ENCODE results near the gene MYLIP. TPM values are rescaled to one million over a fixed set of nuclear protein-coding genes. Genes with fewer than 3 reads are reported as not detected.

The MYLIP gene
- total RNA-seq, 1 donor from 2014 or later, result 36.9 TPM

DNA sequence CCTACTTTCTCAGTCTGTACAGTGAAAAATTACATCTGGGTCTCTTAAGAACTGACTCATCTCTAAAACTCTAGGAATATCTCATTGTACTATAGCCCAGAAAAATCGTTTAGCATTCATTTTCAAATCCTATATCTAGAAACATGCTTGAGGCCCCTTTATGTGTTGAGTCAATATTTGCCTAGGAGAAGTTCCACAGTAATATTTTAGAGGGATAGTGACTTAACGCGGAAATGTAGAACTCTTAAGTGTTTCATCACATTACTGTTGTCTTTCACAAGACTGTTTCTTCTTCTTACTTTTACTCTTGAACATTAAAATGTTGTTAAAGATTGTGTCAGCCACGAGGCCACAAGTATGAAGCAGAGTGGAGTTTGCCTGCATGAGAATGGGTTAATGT lies 23.0 kb upstream of the MYLIP start:
- ATAC-seq, result no peak
- intact Hi-C loops (cut with DNase I), result no loop called here
- DNase-seq (ENCODE audit: low spot score), result no peak

DNA sequence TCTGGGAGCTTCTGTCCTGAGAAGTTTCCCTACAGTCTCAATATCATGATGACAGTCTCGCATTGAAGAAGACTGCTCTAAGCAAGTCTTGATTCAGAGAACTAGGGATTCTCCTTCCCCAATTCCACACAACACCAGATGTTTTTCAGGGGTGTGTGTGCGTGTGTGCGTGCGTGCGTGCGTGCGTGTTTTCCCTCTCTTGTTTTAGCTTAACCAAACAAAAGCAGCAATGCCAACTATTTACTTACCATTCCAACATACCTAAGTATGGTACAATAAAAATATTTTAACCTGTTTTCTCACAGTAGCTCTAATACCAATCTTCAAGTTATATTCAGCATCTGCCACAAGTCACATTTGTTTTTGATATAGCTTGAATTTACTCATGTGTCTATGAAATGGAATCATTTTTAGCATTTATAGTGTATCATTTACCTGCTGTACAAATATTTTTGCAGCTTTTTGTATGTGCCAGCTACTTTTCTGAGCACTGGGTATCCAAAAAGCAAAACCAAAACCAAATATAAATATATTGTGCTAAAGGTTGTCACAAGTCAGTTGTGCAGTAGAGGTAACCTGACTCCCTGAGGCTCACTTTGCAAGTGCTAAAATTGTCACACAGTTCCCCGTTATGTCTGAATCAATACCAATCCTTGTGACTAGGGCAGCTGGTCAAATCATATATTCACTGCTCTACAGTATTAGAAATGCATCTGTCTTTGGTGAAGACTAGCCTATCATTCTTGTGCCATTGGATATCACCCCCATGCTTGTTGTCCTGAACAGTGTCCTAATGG lies 21.7 kb upstream of the MYLIP start:
- no peak for ATAC-seq
- no peak for DNase-seq (ENCODE audit: low spot score)
- intact Hi-C loops (cut with DNase I), result no loop called here

DNA sequence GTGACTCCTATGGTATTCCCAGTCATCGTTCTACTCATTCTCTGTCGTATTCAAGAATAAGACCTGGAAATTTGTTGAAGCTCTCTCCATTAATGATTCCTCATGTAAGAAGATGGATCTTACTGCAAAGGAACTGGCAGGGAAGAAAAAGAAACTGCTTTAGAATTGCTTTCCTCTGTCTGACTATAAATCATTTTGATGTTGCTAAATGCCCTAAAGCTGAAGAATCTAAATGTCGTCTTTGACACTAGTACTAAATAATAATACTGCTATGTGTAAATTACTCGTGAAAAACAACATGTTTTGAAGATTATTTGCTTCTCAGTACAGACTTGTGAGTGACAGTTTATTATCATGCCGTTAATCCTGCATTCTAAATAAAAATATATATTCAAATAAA lies 20.5 kb upstream of the MYLIP start:
- intact Hi-C loops (cut with DNase I), result no loop called here
- DNase-seq (ENCODE audit: low spot score) (no peak), ATAC-seq (no peak)

DNA sequence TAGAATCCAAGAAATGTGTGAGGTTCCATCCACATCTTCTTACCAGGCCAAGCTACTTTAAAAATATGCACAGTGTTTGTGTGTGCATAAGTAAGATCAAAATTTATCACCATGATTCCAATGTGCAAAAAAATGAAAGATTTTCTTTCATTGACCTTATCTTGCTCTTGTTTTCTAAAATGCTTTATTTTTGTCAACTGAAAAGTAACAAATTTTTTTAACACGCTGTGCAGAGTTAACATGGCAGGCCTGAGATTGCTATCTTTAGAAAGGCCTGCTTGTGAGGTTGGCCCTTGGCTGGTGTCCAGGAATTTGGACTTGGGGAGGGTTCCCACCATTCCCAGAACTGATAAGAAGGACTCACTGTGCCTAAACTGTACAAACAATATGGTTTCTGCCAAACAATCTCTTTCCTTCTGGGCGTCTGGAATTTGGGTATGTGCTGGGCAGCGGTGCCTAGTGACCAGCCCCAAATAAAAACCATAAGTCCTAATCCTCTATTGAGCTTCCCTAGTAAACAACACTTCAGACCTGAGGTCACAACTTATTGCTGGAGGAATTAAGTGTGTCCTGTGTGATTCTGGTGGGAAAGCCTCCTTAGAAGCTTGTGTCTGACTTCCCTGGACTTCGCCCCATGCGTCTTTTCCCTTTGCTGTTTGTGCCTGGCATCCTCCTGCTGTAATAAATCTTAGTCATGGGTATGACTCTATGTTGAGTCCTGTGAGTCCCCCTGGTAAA lies 19.8 kb upstream of the MYLIP start:
- intact Hi-C loops (cut with DNase I), result no loop called here
- DNase-seq (ENCODE audit: low spot score) (no peak), ATAC-seq (no peak)

DNA sequence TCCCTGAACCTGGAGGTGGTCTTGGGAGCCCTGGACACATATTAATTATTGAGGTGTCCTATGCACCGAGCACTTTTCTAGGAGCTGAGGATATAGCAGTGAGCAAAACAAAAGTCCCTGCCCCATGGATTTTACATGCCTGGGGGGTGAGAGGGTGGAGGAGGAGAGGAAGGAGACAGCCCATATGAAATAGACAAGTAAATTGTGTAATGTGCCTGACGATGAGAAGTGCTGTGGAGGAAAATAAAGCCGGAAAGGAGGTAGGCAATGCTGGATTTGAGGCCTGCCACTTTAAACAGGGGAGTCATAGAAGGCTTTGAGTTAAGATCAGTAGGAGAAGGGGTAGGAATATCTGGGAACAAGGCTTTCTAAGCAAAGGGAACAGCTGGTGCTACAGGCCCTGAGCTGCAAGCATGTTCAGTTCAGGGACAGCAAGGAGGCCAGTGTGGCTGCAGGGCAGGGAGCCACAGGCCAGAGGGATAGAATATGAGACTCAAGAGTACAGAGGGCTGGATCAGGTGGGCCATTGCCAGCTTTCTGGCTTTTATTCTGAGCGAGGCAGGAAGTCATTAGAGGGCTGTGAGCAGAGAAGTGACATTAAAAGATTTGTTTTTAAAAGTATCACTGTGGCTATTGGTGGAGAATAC lies 19.1 kb upstream of the MYLIP start:
- intact Hi-C loops (cut with DNase I), result no loop called here
- DNase-seq (ENCODE audit: low spot score), result no peak
- peak; percentile 38 for ATAC-seq

DNA sequence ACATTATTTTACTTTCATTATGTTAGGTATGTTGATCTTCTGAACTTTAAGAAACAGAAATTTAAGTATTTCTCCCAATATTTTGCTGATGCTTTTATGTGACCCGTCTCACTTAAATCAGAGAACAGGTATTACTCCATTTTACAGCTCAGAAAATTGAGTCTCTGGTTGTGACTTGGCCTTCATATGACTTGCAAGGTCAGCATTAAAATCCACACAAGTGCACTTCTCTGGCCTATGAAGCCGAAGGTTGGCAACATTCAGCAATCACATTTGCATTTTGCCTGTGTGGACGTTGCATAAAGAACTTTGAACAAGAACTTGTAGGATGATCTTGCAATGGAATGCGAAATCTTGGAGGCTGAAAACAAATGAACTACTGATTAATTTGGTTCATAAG lies 10.1 kb upstream of the MYLIP start:
- ATAC-seq (no peak), DNase-seq (ENCODE audit: low spot score) (no peak)
- intact Hi-C loops (cut with DNase I), result no loop called here

DNA sequence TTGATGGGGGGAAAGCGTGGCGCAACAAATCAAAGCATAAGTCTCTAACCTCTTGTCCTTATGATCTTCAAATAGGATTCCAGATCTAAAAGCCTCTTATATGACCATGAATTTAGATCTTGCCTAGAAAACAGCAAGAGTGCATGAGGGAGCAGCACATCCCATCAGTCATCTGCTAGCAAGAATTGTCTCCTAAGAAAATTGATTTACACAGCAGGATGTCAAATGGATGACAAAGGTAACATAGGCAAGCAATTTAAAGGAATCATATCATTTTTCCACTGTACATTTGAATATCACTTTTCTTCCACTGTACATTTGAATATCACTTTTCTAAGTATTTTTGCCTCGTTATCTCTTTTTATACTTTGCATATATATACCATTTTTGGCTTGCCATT lies 7.5 kb upstream of the MYLIP start:
- intact Hi-C loops (cut with DNase I), result no loop called here
- ATAC-seq (no peak), DNase-seq (ENCODE audit: low spot score) (no peak)

DNA sequence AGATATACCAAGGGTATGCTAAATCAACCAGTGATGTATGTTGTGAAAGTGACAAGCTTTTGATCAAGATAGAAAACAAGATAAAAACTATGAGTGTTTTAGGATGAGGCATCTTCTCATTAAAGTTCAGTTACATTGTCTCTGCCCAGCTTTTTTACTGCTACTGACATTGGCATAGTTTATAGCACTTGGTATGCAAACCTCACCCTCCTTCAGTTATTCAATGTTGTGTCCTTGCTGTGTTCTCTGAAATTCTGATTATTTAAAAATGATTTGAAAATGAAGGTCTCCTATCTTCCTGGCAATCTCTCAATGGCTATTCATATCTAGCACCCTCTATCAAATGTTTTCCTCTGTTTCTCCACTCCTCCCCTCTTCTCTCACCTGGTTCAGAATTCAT lies 6.7 kb upstream of the MYLIP start:
- no peak for ATAC-seq
- DNase-seq (ENCODE audit: low spot score), result no peak
- intact Hi-C loops (cut with DNase I), result no loop called here

DNA sequence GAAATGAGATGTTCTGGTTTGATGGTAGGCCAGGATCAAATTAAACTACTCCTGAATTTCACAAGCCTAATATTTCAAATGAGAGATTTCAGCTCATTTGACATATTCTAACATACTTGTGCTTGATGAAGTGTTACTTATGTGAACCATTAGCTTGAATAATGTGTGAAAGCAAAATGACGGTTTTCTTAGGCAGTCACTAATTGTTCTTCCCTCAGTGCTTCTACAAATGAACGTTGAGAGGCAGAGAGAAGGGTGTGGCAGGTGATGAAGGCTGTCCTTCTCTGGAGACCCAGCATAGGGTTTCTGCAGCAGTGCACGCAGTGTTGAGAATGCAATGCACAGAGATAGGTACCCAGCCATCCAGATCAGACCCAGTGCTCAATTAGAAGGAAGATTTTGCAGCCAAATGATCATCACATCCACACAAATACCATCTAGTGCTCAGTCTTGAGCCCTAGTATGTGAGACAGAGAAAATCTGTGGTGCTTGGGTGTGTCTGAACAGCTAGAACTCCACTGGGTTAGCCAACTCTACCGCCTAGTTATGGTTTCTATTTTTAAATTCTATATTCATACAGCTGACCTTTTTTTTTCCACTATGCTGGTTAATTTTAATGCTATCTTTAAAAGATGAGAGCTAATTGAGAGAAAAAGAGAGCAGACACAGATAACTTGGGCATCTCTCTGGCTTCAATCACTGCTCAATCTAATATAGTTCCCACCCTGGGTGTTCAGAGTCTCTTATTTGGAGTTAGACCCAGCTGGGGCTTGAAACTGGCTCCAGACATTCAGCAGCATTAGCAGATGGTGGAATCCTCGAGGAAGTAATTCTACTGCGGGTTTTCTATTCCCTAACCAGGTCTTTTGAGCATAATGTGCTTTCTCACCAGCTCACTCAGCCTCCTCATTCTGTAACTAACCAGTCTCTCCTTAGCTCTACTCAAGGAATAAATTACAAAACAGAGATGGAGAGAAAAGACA lies 4.4 kb upstream of the MYLIP start:
- intact Hi-C loops (cut with DNase I), result no loop called here
- DNase-seq (ENCODE audit: low spot score) (no peak), ATAC-seq (no peak)

DNA sequence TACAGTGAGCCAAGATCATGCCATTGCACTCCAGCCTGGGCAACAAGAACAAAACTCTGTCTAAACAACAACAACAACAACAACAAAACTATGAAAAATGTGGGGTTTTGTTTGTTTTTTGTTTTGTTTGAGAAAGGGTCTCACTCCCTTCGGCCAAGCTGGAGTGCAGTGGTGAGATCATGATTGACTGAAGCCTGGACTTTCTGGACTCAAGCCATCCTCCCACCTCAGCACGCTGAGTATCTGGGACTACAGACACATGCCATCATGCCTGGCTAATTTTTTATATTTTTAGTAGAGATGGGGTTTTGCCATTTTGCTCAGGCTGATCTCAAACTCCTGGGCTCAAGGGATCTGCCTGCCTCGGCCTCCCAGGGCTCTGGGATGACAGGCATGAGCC lies 2.8 kb upstream of the MYLIP start:
- intact Hi-C loops (cut with DNase I), result no loop called here

DNA sequence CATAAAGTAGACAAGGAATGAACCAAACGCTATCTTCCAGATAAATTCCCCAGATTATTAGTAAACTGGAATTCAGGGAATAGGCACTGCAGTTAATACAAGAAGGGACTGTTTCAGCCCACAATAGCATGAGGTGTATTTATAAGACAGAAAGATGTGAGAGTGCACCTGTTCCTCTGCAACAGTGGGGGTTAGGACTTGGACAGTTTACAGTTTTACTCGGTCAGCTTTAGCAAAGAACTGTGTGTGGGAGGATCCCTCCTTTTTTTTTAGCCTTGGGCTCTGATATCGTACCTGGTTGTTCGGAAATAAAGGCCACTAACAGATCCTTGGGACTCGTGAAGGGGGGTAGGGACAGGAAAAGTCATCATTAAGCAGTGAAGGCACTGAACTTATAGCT lies 2.0 kb upstream of the MYLIP start:
- ATAC-seq, result no peak
- intact Hi-C loops (cut with DNase I), result no loop called here
- no peak for DNase-seq (ENCODE audit: low spot score)

More for the DNA sequence above, 2.8 kb upstream of the MYLIP start:
- no peak for ATAC-seq
- DNase-seq (ENCODE audit: low spot score), result no peak

DNA sequence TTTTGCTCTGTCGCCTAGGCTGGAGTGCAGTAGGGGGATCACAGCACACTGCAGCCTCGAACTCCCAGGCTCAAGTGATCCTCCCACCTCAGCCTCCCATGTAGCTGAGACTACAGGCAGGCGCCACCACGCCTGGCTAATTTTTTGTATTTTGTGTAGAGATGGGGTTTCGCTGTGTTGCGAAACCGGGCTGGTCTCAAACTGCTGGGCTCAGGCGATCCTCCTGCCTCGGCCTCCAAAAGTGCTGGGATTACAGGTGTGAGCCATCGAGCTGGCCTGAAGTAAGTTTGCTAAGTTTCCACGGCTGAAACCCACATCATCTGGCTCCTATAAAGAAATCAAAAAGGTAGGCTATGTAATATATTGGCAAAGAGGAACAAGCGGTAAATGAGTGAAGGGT lies 1.4 kb upstream of the MYLIP start:
- DNase-seq (ENCODE audit: low spot score), result no peak
- ATAC-seq, result no peak
- intact Hi-C loops (cut with DNase I), result no loop called here

DNA sequence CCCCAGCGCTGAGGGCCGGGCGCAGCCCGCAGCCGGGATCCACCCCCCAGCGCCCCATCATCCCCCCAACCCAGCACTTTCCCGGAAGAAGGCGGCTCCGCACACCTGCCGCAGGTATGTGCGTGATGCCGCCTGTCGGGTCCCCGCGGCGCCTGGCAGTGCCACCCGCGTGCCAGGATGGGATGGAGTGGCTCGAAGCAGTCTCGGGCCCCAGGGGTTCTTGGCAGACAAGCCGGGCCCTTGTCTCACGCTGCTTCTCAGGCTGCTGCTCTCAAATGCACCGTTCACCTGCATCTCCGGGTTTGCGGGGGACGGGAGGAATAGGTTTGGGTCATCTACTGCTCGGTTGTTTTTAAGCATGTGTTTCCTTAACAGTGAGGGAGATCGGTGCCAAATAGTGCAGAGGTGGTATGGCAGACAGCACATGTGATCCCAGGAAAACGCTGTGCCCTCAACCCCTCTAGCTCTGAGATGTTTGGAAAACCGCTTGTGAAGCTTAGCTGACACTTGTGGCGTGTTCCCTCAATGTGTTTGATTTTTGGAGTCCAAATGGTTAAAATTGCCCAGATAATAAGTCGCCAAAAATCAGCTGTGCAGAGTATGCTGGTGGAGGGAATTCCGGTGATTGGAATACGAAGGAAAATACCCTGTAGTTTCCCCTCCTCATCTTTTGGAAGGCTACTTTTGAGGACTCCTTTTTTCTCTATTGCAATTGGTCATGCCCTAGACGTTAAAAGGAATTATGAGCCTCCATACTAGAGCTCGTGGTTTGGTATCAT lies 926 bp downstream of the MYLIP start:
- intact Hi-C loops (cut with DNase I), result no loop called here
- ATAC-seq (peak; percentile 1), DNase-seq (ENCODE audit: low spot score) (peak; percentile 67)

DNA sequence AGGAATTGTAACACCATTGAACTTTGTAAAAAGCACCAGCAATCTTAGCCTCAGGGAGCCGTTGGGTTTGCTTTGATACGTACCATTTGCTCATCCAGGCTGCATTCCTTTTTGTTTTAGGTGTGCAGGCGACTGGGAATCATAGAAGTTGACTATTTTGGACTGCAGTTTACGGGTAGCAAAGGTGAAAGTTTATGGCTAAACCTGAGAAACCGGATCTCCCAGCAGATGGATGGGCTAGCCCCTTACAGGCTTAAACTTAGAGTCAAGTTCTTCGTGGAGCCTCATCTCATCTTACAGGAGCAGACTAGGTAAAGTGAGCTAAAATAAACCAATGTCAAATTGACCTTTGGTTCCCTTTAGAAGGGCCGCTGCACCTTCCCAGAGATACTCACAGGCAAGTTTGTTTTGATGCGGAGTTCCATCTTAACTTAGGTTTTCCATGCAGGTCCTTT lies 1.6 kb downstream of the MYLIP start:
- DNase-seq (ENCODE audit: low spot score) (no peak), ATAC-seq (no peak)
- intact Hi-C loops (cut with DNase I), result no loop called here

DNA sequence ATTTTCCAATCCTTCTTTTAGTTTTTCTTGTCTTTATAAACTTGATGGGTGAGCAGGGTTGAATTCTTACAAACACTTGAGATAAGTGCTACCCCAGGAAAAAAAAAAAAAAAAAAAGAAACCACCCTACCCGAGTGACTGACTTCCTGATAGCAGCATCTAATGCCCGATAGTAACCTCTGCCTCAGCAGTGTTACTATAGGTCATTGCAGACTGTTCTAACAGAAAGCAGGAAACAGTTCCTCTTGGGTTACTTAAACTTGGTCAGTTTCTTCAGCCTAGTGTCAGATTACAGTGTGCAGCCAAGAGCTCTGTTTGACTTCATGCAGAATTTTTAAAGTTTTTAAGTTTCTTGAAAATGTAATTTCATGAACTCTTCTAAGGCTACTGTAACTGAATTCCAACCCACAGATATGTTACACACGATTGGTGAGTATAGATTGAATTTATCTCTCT lies 2.1 kb downstream of the MYLIP start:
- no peak for DNase-seq (ENCODE audit: low spot score)
- ATAC-seq, result peak; percentile 85
- intact Hi-C loops (cut with DNase I), result no loop called here

DNA sequence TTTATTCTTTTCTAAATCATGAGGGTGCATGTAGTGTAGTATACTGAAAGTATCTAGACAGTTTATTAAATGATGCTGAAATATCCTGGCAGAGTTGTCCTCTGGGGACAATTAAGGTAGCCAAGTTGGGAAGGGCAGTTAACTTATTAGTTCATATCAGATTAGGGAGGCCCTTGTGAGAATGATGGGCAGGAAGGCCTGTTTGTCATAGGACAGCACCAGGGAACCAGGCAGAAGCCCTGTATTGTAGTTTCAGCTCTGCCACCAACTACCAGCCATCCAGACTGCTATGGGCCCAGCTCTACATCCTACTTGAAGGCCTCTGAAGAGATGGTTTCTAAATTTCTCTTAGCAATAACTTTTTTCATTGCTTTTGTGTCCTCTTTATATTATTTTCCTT lies 4.0 kb downstream of the MYLIP start:
- DNase-seq (ENCODE audit: low spot score) (no peak), ATAC-seq (no peak)
- intact Hi-C loops (cut with DNase I), result no loop called here

DNA sequence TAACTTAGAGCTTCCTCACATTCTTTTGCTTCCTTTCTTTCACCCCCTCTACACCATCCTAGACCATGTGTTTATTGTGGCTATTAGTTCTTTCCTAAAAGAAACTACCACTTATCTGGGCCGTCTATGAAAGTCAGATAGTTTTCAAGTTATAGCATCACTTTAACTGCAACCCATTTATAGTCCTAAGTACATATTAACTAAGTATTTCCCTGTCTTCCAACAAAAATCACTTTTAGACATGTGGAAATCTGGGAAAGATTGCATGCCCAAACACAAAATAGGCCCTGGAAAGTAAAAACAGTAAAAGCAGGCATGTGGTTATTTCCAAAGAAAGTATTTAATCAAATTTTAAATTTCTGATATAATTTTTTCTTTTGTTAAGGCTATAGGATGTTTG lies 5.5 kb downstream of the MYLIP start:
- ATAC-seq (no peak), DNase-seq (ENCODE audit: low spot score) (no peak)
- intact Hi-C loops (cut with DNase I), result no loop called here

DNA sequence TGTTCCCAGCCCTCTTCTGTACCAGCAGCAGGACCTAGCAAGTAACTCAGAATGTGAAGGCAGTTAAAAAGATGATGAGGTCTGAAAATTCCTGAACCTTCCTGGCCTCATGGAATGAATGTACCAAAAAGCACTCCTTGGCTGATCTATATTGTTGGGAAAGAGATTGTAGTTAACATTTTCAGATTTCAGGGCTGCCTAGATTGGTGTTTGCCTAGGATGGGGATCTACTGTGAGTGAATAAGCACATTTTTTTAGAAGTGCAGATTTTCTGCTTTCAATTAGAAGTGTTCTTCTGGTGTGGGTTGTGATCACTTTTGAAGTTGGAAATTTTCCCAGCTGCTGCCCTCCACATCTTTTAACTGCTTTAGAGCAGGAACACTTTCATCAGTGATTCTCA lies 6.2 kb downstream of the MYLIP start:
- no peak for ATAC-seq
- intact Hi-C loops (cut with DNase I), result no loop called here
- DNase-seq (ENCODE audit: low spot score), result no peak

Data from sciatic nerve (tissue), 2 donors.